H1 (cell line): Measurements from ENCODE around the gene ZNF700. TPM values are rescaled to one million over a fixed set of nuclear protein-coding genes. Genes with fewer than 3 reads are reported as not detected.
A peak's percentile ranks its signal among the peaks of the same experiment; 100 is the strongest.
"Not testable (repeated sequence)": the region's sequence is repeated elsewhere in the genome, so short reads cannot be mapped to it uniquely, and the experiment has no call there.

Source experiments
- CTCF ChIA-PET: fragments of 300-600 bp; sonication (Branson Sonifier 250); formaldehyde crosslinking; loops from one replicate; lab custom pipeline; 2021; ENCODE audit not compliant: partially characterized antibody; lab: Charles Lee
- POLR2A ChIA-PET: fragments of 300-600 bp; sonication (Branson Sonifier 250); formaldehyde crosslinking; loops from one replicate; lab custom pipeline; 2021; ENCODE audit warnings: inconsistent platforms; ENCODE audit not compliant: partially characterized antibody; lab: Charles Lee
- DNase-seq, 2 experiments: peaks; one replicate each; pipeline versions ENCODE4 v3.0.0 to v3.0.0-alpha.2; 2010 to 2022; ENCODE audit warnings: low spot score in 2 of 2, low read depth in 1 of 2, mixed read lengths in 1 of 2
- FAIRE-seq: peaks from 2 replicates; lab custom pipeline; 2011; peaks lifted over from hg19 to GRCh38; lab: Jason Lieb, UNC
- H2AFZ ChIP-seq: 2 replicates; pipeline ENCODE4 v1.8.1; 2012; ENCODE audit warnings: low read length, inconsistent platforms
- H2AK5ac ChIP-seq: 2 replicates; pipeline ENCODE4 v1.6.1; 2013; ENCODE audit warnings: low read depth, low read length
- H2BK120ac ChIP-seq: replicated peaks from 2 replicates; pipeline ENCODE3; 2013; ENCODE audit warnings: low read depth, low read length, inconsistent platforms
- H2BK12ac ChIP-seq: 2 replicates; pipeline ENCODE4 v1.6.1; 2013; ENCODE audit warnings: low read depth, low read length
- H2BK15ac ChIP-seq: 2 replicates; pipeline ENCODE4 v1.6.1; 2013; ENCODE audit warnings: low read length
- H2BK20ac ChIP-seq: 2 replicates; pipeline ENCODE4 v1.6.1; 2013; ENCODE audit warnings: low read length
- H2BK5ac ChIP-seq: 2 replicates; pipeline ENCODE4 v1.6.1; 2013; ENCODE audit warnings: low read depth, low read length
- H3K14ac ChIP-seq: 2 replicates; pipeline ENCODE4 v1.6.1; 2013; ENCODE audit warnings: inconsistent platforms; ENCODE audit not compliant: insufficient read length
- H3K18ac ChIP-seq: 2 replicates; pipeline ENCODE4 v1.6.1; 2013; ENCODE audit warnings: low read length; ENCODE audit errors: extremely low read depth
- H3K23ac ChIP-seq: 2 replicates; pipeline ENCODE4 v1.6.1; 2013; ENCODE audit warnings: inconsistent platforms; ENCODE audit not compliant: insufficient read length
- H3K23me2 ChIP-seq: 2 replicates; pipeline ENCODE4 v1.6.1; 2013; ENCODE audit warnings: low read depth, low read length
- H3K27ac ChIP-seq: 2 replicates; pipeline ENCODE4 v1.6.1; 2011; ENCODE audit warnings: low read depth, low read length, inconsistent platforms
- H3K27me3 ChIP-seq, 4 experiments: replicated peaks in 1 of 4; 1 replicate in 1 of 4; 2 replicates in 3 of 4; pipeline versions ENCODE4 v1.6.1 to v1.8.1; 2011 to 2013; ENCODE audit warnings: low read length in 3 of 4, mild to moderate bottlenecking in 3 of 4, inconsistent platforms in 2 of 4, mixed read lengths in 2 of 4, moderate library complexity in 1 of 4; ENCODE audit not compliant: control insufficient read depth in 3 of 4, insufficient read depth in 3 of 4; ENCODE audit errors: extremely low read depth in 1 of 4
- H3K36me3 ChIP-seq, 4 experiments: 2 replicates each; pipeline versions ENCODE4 v1.6.1 to v1.8.1; 2011 to 2013; ENCODE audit warnings: mild to moderate bottlenecking in 4 of 4, low read length in 3 of 4, moderate library complexity in 2 of 4, control low read depth in 1 of 4, inconsistent platforms in 1 of 4; ENCODE audit not compliant: insufficient read depth in 4 of 4, control insufficient read depth in 2 of 4
- H3K4ac ChIP-seq: replicated peaks from 2 replicates; pipeline ENCODE3; 2013; ENCODE audit warnings: low read length, low read depth, mixed read lengths, inconsistent platforms; ENCODE audit not compliant: insufficient read length
- H3K4me1 ChIP-seq, 4 experiments: replicated peaks in 1 of 4; 1 replicate in 1 of 4; 2 replicates in 3 of 4; pipeline versions ENCODE4 v1.6.1 to v1.8.1; 2011 to 2013; ENCODE audit warnings: low read length in 3 of 4, inconsistent platforms in 2 of 4, mixed read lengths in 1 of 4; ENCODE audit not compliant: insufficient read depth in 4 of 4, control insufficient read depth in 3 of 4
- H3K4me2 ChIP-seq, 2 experiments: 2 replicates each; pipeline versions ENCODE4 v1.6.1 to v1.8.1; 2011 to 2013; ENCODE audit warnings: low read depth in 2 of 2, low read length in 2 of 2, control low read depth in 1 of 2, inconsistent platforms in 1 of 2, mild to moderate bottlenecking in 1 of 2; ENCODE audit not compliant: insufficient read depth in 1 of 2
- H3K4me3 ChIP-seq, 4 experiments: fragments of 200-600, 300-600 bp in 1 of 4; sonication (generic), shearing (Covaris generic), sonication (Bioruptor Twin) in 1 of 4; 2 replicates each; pipeline versions ENCODE4 v1.5.1 to v1.8.1; 2011 to 2016; ENCODE audit warnings: low read length in 4 of 4, low read depth in 3 of 4, control low read depth in 2 of 4, inconsistent platforms in 2 of 4, mild to moderate bottlenecking in 2 of 4, mixed read lengths in 1 of 4, moderate library complexity in 1 of 4; ENCODE audit not compliant: insufficient read depth in 2 of 4; ENCODE audit errors: extremely low read depth in 1 of 4
- H3K56ac ChIP-seq: replicated peaks from 2 replicates; pipeline ENCODE3; 2013; ENCODE audit warnings: low read depth, mild to moderate bottlenecking, mixed read lengths, low read length, inconsistent platforms; ENCODE audit not compliant: insufficient read length
- H3K79me1 ChIP-seq: 2 replicates; pipeline ENCODE4 v1.6.1; 2013; ENCODE audit warnings: low read depth, low read length, control low read depth
- H3K79me2 ChIP-seq, 2 experiments: 2 replicates each; pipeline versions ENCODE4 v1.6.1 to v1.8.1; 2012 to 2013; ENCODE audit warnings: low read length in 2 of 2, mild to moderate bottlenecking in 2 of 2, inconsistent platforms in 1 of 2; ENCODE audit not compliant: insufficient read depth in 2 of 2, control insufficient read depth in 1 of 2
- H3K9ac ChIP-seq, 4 experiments: replicated peaks in 1 of 4; 1 replicate in 1 of 4; 2 replicates in 3 of 4; pipeline versions ENCODE4 v1.6.1 to v1.8.1; 2011 to 2013; ENCODE audit warnings: low read depth in 3 of 4, low read length in 3 of 4, control low read depth in 2 of 4, mild to moderate bottlenecking in 2 of 4, moderate library complexity in 2 of 4, inconsistent platforms in 1 of 4; ENCODE audit errors: extremely low read depth in 1 of 4
- H3K9me3 ChIP-seq, 2 experiments: 2 replicates each; pipeline versions ENCODE4 v1.6.1 to v1.8.1; 2012 to 2013; ENCODE audit warnings: mild to moderate bottlenecking in 2 of 2, moderate library complexity in 2 of 2, control low read depth in 1 of 2, inconsistent platforms in 1 of 2, low read depth in 1 of 2, low read length in 1 of 2, mixed read lengths in 1 of 2; ENCODE audit not compliant: insufficient read depth in 2 of 2
- H4K20me1 ChIP-seq, 2 experiments: replicated peaks in 1 of 2; 2 replicates each; pipeline versions ENCODE3 to v1.8.1; 2011 to 2013; ENCODE audit warnings: inconsistent platforms in 2 of 2, low read length in 2 of 2, mild to moderate bottlenecking in 1 of 2; ENCODE audit not compliant: insufficient read depth in 2 of 2, control insufficient read depth in 1 of 2
- H4K5ac ChIP-seq: 2 replicates; pipeline ENCODE4 v1.6.1; 2013; ENCODE audit warnings: low read length, low read depth, mixed read lengths, inconsistent platforms; ENCODE audit not compliant: insufficient read length
- H4K8ac ChIP-seq: 2 replicates; pipeline ENCODE4 v1.8.0; 2013; ENCODE audit warnings: mild to moderate bottlenecking, moderate library complexity, low read length, inconsistent platforms; ENCODE audit not compliant: insufficient read depth; ENCODE audit errors: extremely low read depth
- H4K91ac ChIP-seq: replicated peaks from 2 replicates; pipeline ENCODE3; 2013; ENCODE audit warnings: low read length, mixed read lengths, inconsistent platforms; ENCODE audit not compliant: insufficient read length
- CREB1 ChIP-seq: IDR thresholded peaks from 2 replicates; pipeline ENCODE4 v1.6.1; 2012; ENCODE audit warnings: inconsistent platforms
- GABPA ChIP-seq: IDR thresholded peaks from 2 replicates; pipeline ENCODE4 v1.6.1; 2011; ENCODE audit warnings: mild to moderate bottlenecking, low read length, moderate library complexity, borderline replicate concordance; ENCODE audit not compliant: insufficient read depth
- SRF ChIP-seq: IDR thresholded peaks from 2 replicates; pipeline ENCODE4 v1.6.1; 2011; ENCODE audit warnings: mild to moderate bottlenecking, low read depth, low read length, moderate library complexity
- WGBS, 2 experiments: shearing (Covaris generic) in 1 of 2; methylation state at CpG; one replicate each; pipeline versions ENCODE4 v1.1.6 to v1.1.7; 2013 to 2015; ENCODE audit warnings: low lambda C conversion rate in 2 of 2, mixed read lengths in 2 of 2, inconsistent platforms in 1 of 2, low coverage in 1 of 2, missing lambda C conversion rate in 1 of 2; ENCODE audit not compliant: insufficient replicate concordance in 2 of 2, insufficient coverage in 1 of 2, insufficient read length in 1 of 2; ENCODE audit errors: extremely low coverage in 1 of 2, missing lambda C conversion rate in 1 of 2; 5-methylcytosine and 5-hydroxymethylcytosine counted together
- polyA plus RNA-seq, 7 experiments: library from polyadenylated mRNA; depleted of rRNA in 3 of 7; stranded (reverse) in 5 of 7; unstranded in 2 of 7; fragments of >200 nt in 5 of 7; fragments of 200-250 nt in 2 of 7; gene quantifications; 1 replicate in 5 of 7; 2 replicates in 1 of 7; 4 replicates in 1 of 7; pipeline versions ENCODE4 v1.2.1 to v1.2.3, GENCODE V29; 2011 to 2013; ENCODE audit warnings: missing spikeins in 2 of 7, mixed read lengths in 2 of 7
- total RNA-seq: library from RNA; stranded (reverse); fragmentation: NEBNext Ultra II Directional; extraction: Animal tissue kit (Norgen Biotek cat#: 25700); gene quantifications from 2 replicates; pipeline ENCODE4 v1.2.1, GENCODE V29; 2021

Gene ZNF700
- total and polyA plus RNA-seq, 2 of the 8 experiments (the other 6 are each of a cell fraction or from before 2014, with no cell fraction given) = 3.0 to 10.5 TPM

DNA sequence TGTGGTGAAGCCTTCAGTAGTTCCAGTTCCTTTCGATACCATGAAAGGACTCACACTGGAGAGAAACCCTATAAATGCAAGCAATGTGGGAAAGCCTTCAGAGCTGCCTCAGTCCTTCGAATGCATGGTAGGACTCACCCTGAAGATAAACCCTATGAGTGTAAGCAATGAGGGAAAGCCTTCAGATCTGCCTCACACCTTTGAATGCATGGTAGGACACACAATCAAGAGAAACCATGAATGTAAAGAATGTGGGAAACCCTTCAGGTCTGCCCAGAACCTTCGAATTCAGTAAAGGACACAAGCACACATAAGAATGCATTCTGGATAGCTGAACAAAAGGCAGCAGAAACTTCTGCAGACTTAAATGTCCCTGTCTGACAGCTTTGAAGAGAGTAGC, 19.0 kb upstream of the ZNF700 start (continued):
- TF ChIP-seq SRF = no peak
- no peak for TF ChIP-seq GABPA
- no peak for TF ChIP-seq CREB1

DNA sequence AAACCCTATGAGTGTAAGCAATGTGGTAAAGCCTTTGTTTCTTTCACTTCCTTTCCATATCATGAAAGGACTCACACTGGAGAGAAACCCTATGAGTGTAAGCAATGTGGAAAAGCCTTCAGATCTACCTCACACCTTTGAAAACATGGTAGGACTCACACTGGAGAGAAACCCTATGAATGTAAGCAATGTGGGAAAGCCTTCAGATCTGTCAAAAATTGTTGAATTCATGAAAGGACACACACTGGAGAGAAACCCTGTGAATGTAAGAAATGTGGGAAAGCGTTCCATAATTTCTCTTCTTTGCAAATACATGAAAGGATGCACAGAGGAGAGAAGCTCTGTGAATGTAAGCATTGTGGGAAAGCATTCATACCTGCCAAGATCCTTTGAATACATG, 13.0 kb upstream of the ZNF700 start:
- H4K91ac ChIP-seq, H3K79me1 ChIP-seq, H3K23me2 ChIP-seq, H3K4me1 ChIP-seq, DNase-seq, H3K4ac ChIP-seq, H3K18ac ChIP-seq, H4K20me1 ChIP-seq, H3K27me3 ChIP-seq, POLR2A ChIA-PET, H4K8ac ChIP-seq, H2AK5ac ChIP-seq, H2BK20ac ChIP-seq, H2BK12ac ChIP-seq, H3K4me2 ChIP-seq, H2BK15ac ChIP-seq, H3K14ac ChIP-seq, H3K56ac ChIP-seq, FAIRE-seq, H3K23ac ChIP-seq, H3K27ac ChIP-seq, H3K9ac ChIP-seq, H3K79me2 ChIP-seq, H4K5ac ChIP-seq, H2AFZ ChIP-seq, H2BK5ac ChIP-seq, H2BK120ac ChIP-seq: not testable (repeated sequence)
- CTCF ChIA-PET = interaction anchor here (1.3 kb wide), 1 partner anchor 9 kb away, joined by 4 read pairs; no protein-coding TSS in a partner anchor
- Histone ChIP-seq H3K36me3 (peaks cover 0 to 21% (median 4%) of the 10 kb centered on the region in 4 experiments; a peak in 5 of 8 replicates), H3K9me3 (peaks cover 35 to 51% of the 10 kb centered on the region in 2 experiments), H3K4me3 (peak overlapping the region in 1 of 4 experiments; percentile 19; a peak in 1 of 8 replicates)
- 88% methylated on average over 1 of the region's 1 CpG; no CpG with 5 or more reads in 1 of the 2 experiments for WGBS, 2 experiments
